ENCODE measurements around the gene CPTP. TPM values are rescaled to one million over a fixed set of nuclear protein-coding genes. Genes with fewer than 3 reads are reported as not detected.

CPTP gene
- total and polyA plus RNA-seq, 2 of the 13 experiments (the other 11 are each of a cell fraction or from before 2014, with no cell fraction given), result 5.5 to 9.3 TPM

- TF ChIP-seq DMTF1 (CRISPR knock-in tag; IDR thresholded peaks at IDR 0.05) (no peak), ZBTB7B (CRISPR knock-in tag; IDR thresholded peaks at IDR 0.05) (no peak), TBL1XR1 (IDR thresholded peaks at IDR 0.05; ENCODE audit: borderline replicate concordance, low read length, partially characterized antibody) (no peak), NBN (conservative IDR thresholded peaks at IDR 0.05) (no peak), ZNF512B (CRISPR knock-in tag; IDR thresholded peaks at IDR 0.05; ENCODE audit: borderline replicate concordance) (no peak), ZNF17 (CRISPR knock-in tag; IDR thresholded peaks at IDR 0.05) (no peak)
- TF ChIP-seq, protein P1, sequence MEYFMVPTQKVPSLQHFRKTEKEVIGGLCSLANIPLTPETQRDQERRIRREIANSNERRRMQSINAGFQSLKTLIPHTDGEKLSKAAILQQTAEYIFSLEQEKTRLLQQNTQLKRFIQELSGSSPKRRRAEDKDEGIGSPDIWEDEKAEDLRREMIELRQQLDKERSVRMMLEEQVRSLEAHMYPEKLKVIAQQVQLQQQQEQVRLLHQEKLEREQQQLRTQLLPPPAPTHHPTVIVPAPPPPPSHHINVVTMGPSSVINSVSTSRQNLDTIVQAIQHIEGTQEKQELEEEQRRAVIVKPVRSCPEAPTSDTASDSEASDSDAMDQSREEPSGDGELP (IDR thresholded peaks at IDR 0.05; ENCODE audit: borderline replicate concordance, low read depth), result no peak
Measured at GRCh38 chr1:1356796-1357401, 32.3 kb downstream of the CPTP start (continued).
